ENCODE results near the gene SDR42E1. TPM values are rescaled to one million over a fixed set of nuclear protein-coding genes. Genes with fewer than 3 reads are reported as not detected.
A peak's percentile ranks its signal among the peaks of the same experiment; 100 is the strongest.

SDR42E1 gene
- total RNA-seq, 2 experiments from 2014 or later = under 0.01 to 0.65 TPM

- intact Hi-C loops (cut with micrococcal nuclease; ENCODE audit: unreplicated experiment) = no loop called here
- no peaks in the 10 kb centered on the region for H3K79me2 ChIP-seq (ENCODE audit: insufficient read depth, low read depth, low read length)
- H3K4me1 ChIP-seq (ENCODE audit: insufficient read depth, low read length, poor library complexity, severe bottlenecking) = no peaks in the 10 kb centered on the region
- no peaks in the 10 kb centered on the region for H3K36me3 ChIP-seq (ENCODE audit: insufficient read depth, low read length)
- no peak for DNase-seq (ENCODE audit: low spot score)
- no peak overlapping the region for H3K4me2 ChIP-seq (ENCODE audit: low read length)
- TF ChIP-seq EZH2phosphoT487 (IDR thresholded peaks at IDR 0.05; ENCODE audit: borderline replicate concordance, low read depth, low read length) = no peak
- TF ChIP-seq CTCF (conservative IDR thresholded peaks at IDR 0.05; ENCODE audit: low read length) = no peak
- H3K9me2 ChIP-seq (ENCODE audit: insufficient read depth, low read length) = no peaks in the 10 kb centered on the region
- ChIA-PET POLR2A (no interaction called here), CTCF (ENCODE audit: unreplicated experiment) (no interaction called here)
- H3K4me3 ChIP-seq (ENCODE audit: low read depth, low read length, poor library complexity, severe bottlenecking) = no peak overlapping the region
- no peaks in the 10 kb centered on the region for H4K20me1 ChIP-seq (ENCODE audit: insufficient read depth, low read length)
- no peaks in the 10 kb centered on the region for H3K9me3 ChIP-seq (ENCODE audit: low read length)
- H3K27ac ChIP-seq (ENCODE audit: low read depth, low read length, poor library complexity, severe bottlenecking) = no peak overlapping the region
- no peak overlapping the region for H2AFZ ChIP-seq (ENCODE audit: low read length)
- no TSS peak for BruUV-seq (replicated peaks)
These were observed 21.7 kb upstream of the SDR42E1 start for GRCh38 chr16:82033006-82033405.

- no peaks in the 10 kb centered on the region for H3K79me2 ChIP-seq (ENCODE audit: insufficient read depth, low read depth, low read length)
- H3K36me3 ChIP-seq (ENCODE audit: insufficient read depth, low read length) = no peaks in the 10 kb centered on the region
- BruUV-seq (replicated peaks) = no TSS peak
- intact Hi-C loops (cut with micrococcal nuclease; ENCODE audit: unreplicated experiment) = no loop called here
- H3K9me2 ChIP-seq (ENCODE audit: insufficient read depth, low read length) = no peaks in the 10 kb centered on the region
- H2AFZ ChIP-seq (ENCODE audit: low read length) = no peak overlapping the region
- peak; percentile 64 for TF ChIP-seq CTCF (conservative IDR thresholded peaks at IDR 0.05; ENCODE audit: low read length)
- no peak for TF ChIP-seq EZH2phosphoT487 (IDR thresholded peaks at IDR 0.05; ENCODE audit: borderline replicate concordance, low read depth, low read length)
- no peak overlapping the region for H3K4me3 ChIP-seq (ENCODE audit: low read depth, low read length, poor library complexity, severe bottlenecking)
- H3K4me1 ChIP-seq (ENCODE audit: insufficient read depth, low read length, poor library complexity, severe bottlenecking) = no peaks in the 10 kb centered on the region
- ChIA-PET POLR2A (no interaction called here), CTCF (ENCODE audit: unreplicated experiment) (no interaction called here)
- H4K20me1 ChIP-seq (ENCODE audit: insufficient read depth, low read length) = no peaks in the 10 kb centered on the region
- no peak overlapping the region for H3K4me2 ChIP-seq (ENCODE audit: low read length)
- no peaks in the 10 kb centered on the region for H3K9me3 ChIP-seq (ENCODE audit: low read length)
- no peak overlapping the region for H3K27ac ChIP-seq (ENCODE audit: low read depth, low read length, poor library complexity, severe bottlenecking)
- peak; percentile 16 for DNase-seq (ENCODE audit: low spot score)
These were observed 20.1 kb upstream of the SDR42E1 start for GRCh38 chr16:82031116-82032084.

GRCh38 chr16:82027629-82028064, 16.4 kb upstream of the SDR42E1 start:
- no peak overlapping the region for H3K27ac ChIP-seq (ENCODE audit: low read depth, low read length, poor library complexity, severe bottlenecking)
- POLR2A ChIA-PET = no interaction called here

More at GRCh38 chr16:82027629-82028064, 16.4 kb upstream of the SDR42E1 start:
- Histone ChIP-seq H4K20me1 (ENCODE audit: insufficient read depth, low read length) (no peaks in the 10 kb centered on the region), H3K9me3 (ENCODE audit: low read length) (no peaks in the 10 kb centered on the region), H3K4me1 (ENCODE audit: insufficient read depth, low read length, poor library complexity, severe bottlenecking) (no peaks in the 10 kb centered on the region), H3K36me3 (ENCODE audit: insufficient read depth, low read length) (no peaks in the 10 kb centered on the region), H2AFZ (ENCODE audit: low read length) (no peak overlapping the region), H3K4me2 (ENCODE audit: low read length) (no peak overlapping the region), H3K9me2 (ENCODE audit: insufficient read depth, low read length) (no peaks in the 10 kb centered on the region), H3K79me2 (ENCODE audit: insufficient read depth, low read depth, low read length) (no peaks in the 10 kb centered on the region), H3K4me3 (ENCODE audit: low read depth, low read length, poor library complexity, severe bottlenecking) (no peak overlapping the region)
- CTCF ChIA-PET (ENCODE audit: unreplicated experiment) = no interaction called here
- no peak for DNase-seq (ENCODE audit: low spot score)
- BruUV-seq (replicated peaks) = no TSS peak
- TF ChIP-seq CTCF (conservative IDR thresholded peaks at IDR 0.05; ENCODE audit: low read length) (no peak), EZH2phosphoT487 (IDR thresholded peaks at IDR 0.05; ENCODE audit: borderline replicate concordance, low read depth, low read length) (no peak)
- intact Hi-C loops (cut with micrococcal nuclease; ENCODE audit: unreplicated experiment) = no loop called here

Data from OCI-LY7 (cell line).